Ascending aorta (tissue), 2 donors: Measurements from ENCODE around the gene PIBF1. TPM values are rescaled to one million over a fixed set of nuclear protein-coding genes. Genes with fewer than 3 reads are reported as not detected.

Experiments used
- DNase-seq, 2 donors: peaks; one replicate each; pipeline ENCODE4 v3.0.0-alpha.2; 2019; ENCODE audit warnings: low spot score in 2 of 2
- H3K27ac ChIP-seq, 2 donors: fragments of 200-600 bp; sonication (generic); one replicate each; pipeline ENCODE4 v1.5.1; 2016 to 2017; ENCODE audit warnings: mild to moderate bottlenecking in 1 of 2
- H3K27me3 ChIP-seq: fragments of 200-600 bp; sonication (generic); one replicate; pipeline ENCODE4 v1.5.1; 2017
- H3K36me3 ChIP-seq, 2 donors: fragments of 200-600 bp; sonication (generic); one replicate each; pipeline ENCODE4 v1.5.1; 2016
- H3K4me1 ChIP-seq, 2 donors: fragments of 200-600 bp; sonication (generic); one replicate each; pipeline ENCODE4 v1.5.1; 2016 to 2017; ENCODE audit warnings: mild to moderate bottlenecking in 1 of 2
- H3K4me3 ChIP-seq, 2 donors: fragments of 200-600 bp; sonication (generic); one replicate each; pipeline ENCODE4 v1.5.1; 2016 to 2017; ENCODE audit warnings: mild to moderate bottlenecking in 1 of 2
- H3K9me3 ChIP-seq, 2 donors: fragments of 200-600 bp; sonication (generic); one replicate each; pipeline ENCODE4 v1.5.1; 2016
- CTCF ChIP-seq, 3 experiments: fragments of 200-600 bp in 2 of 3; fragments of 450-650 bp in 1 of 3; sonication (generic) in 2 of 3; IDR thresholded peaks; one replicate each; pipeline ENCODE4 v1.5.1; 2016 to 2019; ENCODE audit warnings: antibody characterized with exemption in 3 of 3, mild to moderate bottlenecking in 1 of 3, moderate library complexity in 1 of 3
- intact Hi-C: fragments of 100-400 bp; cut with DNase I; formaldehyde crosslinking; loops from one replicate; pipeline ENCODE4 v1.15.1; 2023
- total RNA-seq: library from RNA; depleted of rRNA; stranded (reverse); fragments of >200 nt; gene quantifications from one replicate; pipeline ENCODE4 v1.1.0, GENCODE V29; 2016

PIBF1 gene
- total RNA-seq, 1 donor from 2014 or later = 17.0 TPM

GRCh38 chr13:72868229-72868628, 86.3 kb downstream of the PIBF1 start:
- H3K4me3 ChIP-seq = no peak overlapping the region
- H3K9me3 ChIP-seq = no peaks in the 10 kb centered on the region
- no peak for DNase-seq
- intact Hi-C loops = no loop called here
- H3K4me1 ChIP-seq = no peaks in the 10 kb centered on the region
- no peaks in the 10 kb centered on the region for H3K27me3 ChIP-seq
- H3K27ac ChIP-seq = no peak overlapping the region
- H3K36me3 ChIP-seq = no peaks in the 10 kb centered on the region
- TF ChIP-seq CTCF (IDR thresholded peaks at IDR 0.05) = no peak

GRCh38 chr13:72875233-72875632, 93.3 kb downstream of the PIBF1 start:
- Histone ChIP-seq H3K27ac (no peak overlapping the region), H3K4me1 (no peaks in the 10 kb centered on the region), H3K9me3 (peaks cover 0 to 11% of the 10 kb centered on the region in 2 donors), H3K36me3 (peaks cover 0 to 4% of the 10 kb centered on the region in 2 donors), H3K27me3 (no peaks in the 10 kb centered on the region), H3K4me3 (no peak overlapping the region)
- TF ChIP-seq CTCF (IDR thresholded peaks at IDR 0.05) = no peak
- no peak for DNase-seq
- intact Hi-C loops = no loop called here

- DNase-seq = no peak
- Histone ChIP-seq H3K27ac (no peak overlapping the region), H3K9me3 (no peaks in the 10 kb centered on the region), H3K4me1 (no peaks in the 10 kb centered on the region), H3K27me3 (no peaks in the 10 kb centered on the region), H3K4me3 (no peak overlapping the region), H3K36me3 (no peaks in the 10 kb centered on the region)
- no peak for TF ChIP-seq CTCF (IDR thresholded peaks at IDR 0.05)
- intact Hi-C loops = no loop called here
These were observed 102.2 kb downstream of the PIBF1 start for GRCh38 chr13:72884101-72884500.

- H3K4me1 ChIP-seq = no peaks in the 10 kb centered on the region
- no peak for TF ChIP-seq CTCF (IDR thresholded peaks at IDR 0.05)
- no peaks in the 10 kb centered on the region for H3K36me3 ChIP-seq
- H3K27ac ChIP-seq = no peak overlapping the region
- H3K9me3 ChIP-seq = no peaks in the 10 kb centered on the region
- no peak for DNase-seq
- H3K4me3 ChIP-seq = no peak overlapping the region
- no peaks in the 10 kb centered on the region for H3K27me3 ChIP-seq
- intact Hi-C loops = no loop called here
These were observed 104.5 kb downstream of the PIBF1 start for GRCh38 chr13:72886272-72887067.

GRCh38 chr13:72889495-72889894, 107.6 kb downstream of the PIBF1 start:
- intact Hi-C loops = no loop called here
- H3K27me3 ChIP-seq = no peaks in the 10 kb centered on the region
- H3K27ac ChIP-seq = no peak overlapping the region
- no peaks in the 10 kb centered on the region for H3K9me3 ChIP-seq
- no peaks in the 10 kb centered on the region for H3K36me3 ChIP-seq
- DNase-seq = no peak
- H3K4me3 ChIP-seq = no peak overlapping the region
- no peak for TF ChIP-seq CTCF (IDR thresholded peaks at IDR 0.05)
- no peaks in the 10 kb centered on the region for H3K4me1 ChIP-seq
